GM18520 (cell line): ENCODE data around the gene FAT2.

Experiments
- ATAC-seq: cut with Tn5 transposase; IDR thresholded peaks from one replicate; pipeline ENCODE4 v1.9.1; 2021; ENCODE audit not compliant: unreplicated experiment

Gene FAT2

GRCh38 chr5:151591144-151591819 is at the start of gene FAT2:
Gene FAT2 (minus strand): TSS chr5:151591331. CDS start chr5:151568931, 22,400 bp downstream.
- no peak for ATAC-seq

GRCh38 chr5:151638619-151639018 is 47.5 kb upstream of the FAT2 start:
- ATAC-seq, result no peak

- ATAC-seq, result no peak
Measured at GRCh38 chr5:151637676-151638075, 46.5 kb upstream of the FAT2 start.

DNA sequence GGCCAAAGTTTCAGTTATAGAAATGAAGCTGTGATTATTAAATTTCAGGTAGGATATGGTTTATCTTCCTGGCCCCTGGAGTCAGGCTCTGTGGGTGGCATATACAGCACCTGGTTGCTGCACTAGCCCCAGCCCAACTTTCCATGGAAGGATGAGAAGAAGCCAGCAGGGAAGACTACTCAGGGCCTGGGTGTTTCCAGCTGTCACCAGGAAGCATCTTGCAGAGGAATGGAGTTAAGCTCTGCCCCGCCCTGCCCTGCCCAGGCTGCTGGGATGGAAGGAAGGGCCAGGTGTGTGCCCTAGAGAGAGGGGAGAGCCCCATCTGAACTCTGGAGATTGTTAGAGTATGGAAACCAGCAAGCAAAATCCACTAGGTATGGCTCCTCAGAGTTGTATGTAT is 42.8 kb upstream of the FAT2 start:
- ATAC-seq, result no peak

GRCh38 chr5:151632941-151633340 is 41.8 kb upstream of the FAT2 start:
- ATAC-seq, result no peak

GRCh38 chr5:151632524-151632923 is 41.4 kb upstream of the FAT2 start:
- ATAC-seq, result no peak

DNA sequence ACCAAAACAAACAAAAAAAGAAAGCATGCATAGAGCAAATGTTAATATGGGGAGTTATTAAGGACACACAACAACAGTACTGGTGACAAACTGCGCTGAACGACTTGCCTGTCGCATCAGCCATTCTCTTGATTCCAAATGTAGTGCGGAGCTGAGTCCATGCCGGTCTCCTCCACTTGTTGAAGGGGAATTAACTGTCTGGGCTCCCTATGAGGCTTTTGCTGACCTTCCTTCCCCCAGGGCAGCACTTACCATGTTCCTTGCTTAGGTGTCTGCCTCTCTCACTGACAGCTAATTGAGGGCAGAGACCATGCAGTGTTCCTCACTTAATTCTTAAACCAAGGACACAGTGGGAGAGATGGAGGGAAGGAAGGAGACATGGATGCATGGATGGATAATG is 40.8 kb upstream of the FAT2 start:
- ATAC-seq, result no peak

GRCh38 chr5:151630088-151630487 is 39.0 kb upstream of the FAT2 start:
- ATAC-seq, result no peak

DNA sequence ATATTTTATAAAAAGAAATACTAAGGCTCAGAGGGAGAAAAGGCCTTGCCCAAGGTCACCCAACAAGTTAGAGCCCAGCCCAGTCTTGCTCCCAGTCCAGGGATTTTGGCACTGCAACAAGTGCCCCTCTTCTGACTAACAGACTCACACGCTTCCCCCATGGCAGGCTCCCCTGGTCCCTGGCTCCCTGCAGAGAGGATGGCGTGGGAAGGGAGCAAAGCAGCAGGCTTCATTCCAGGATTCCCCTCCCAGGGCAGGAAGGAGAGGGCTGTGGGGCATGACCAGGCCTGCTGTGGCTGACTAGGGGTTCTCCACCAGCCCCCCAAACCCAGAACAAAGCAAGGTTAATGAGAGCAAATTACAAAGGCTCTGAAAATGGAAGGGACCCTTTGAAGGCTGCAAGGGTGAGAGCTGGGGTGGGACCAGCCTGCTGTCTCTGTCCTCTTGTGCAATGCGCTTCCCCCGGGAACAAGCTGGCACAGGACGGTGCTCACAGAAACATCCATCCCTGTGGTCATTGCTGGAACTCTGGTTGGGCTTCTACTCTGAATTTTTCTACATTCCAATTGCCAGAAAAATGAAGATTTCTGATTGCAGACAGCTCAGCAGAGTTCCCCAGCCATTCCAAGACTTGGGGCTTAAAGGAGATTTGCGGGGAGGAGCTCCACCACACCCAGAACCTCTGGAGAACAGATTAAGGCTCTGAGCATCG is 37.1 kb upstream of the FAT2 start:
- ATAC-seq, result no peak

- ATAC-seq, result no peak
Measured at GRCh38 chr5:151627650-151628049, 36.5 kb upstream of the FAT2 start.

DNA sequence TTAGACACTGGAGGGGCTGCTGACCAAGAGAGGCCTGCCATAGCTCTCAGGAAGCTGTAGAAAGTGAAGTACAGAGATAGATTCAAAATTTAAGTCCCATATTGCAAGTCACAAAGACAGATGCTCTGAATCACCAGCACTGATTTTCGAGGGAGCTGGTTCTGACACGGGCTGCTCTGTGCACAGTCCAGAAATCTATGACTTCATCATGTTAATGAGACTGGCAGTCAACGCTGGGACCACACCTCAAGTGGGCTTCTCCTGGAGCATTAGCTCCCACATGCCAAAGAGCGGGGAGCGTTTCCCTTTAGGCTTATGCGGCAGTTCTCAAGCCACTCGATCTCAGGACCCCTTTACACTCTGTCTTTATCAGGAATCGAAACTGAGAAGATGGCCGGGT is 34.2 kb upstream of the FAT2 start:
- no peak for ATAC-seq

DNA sequence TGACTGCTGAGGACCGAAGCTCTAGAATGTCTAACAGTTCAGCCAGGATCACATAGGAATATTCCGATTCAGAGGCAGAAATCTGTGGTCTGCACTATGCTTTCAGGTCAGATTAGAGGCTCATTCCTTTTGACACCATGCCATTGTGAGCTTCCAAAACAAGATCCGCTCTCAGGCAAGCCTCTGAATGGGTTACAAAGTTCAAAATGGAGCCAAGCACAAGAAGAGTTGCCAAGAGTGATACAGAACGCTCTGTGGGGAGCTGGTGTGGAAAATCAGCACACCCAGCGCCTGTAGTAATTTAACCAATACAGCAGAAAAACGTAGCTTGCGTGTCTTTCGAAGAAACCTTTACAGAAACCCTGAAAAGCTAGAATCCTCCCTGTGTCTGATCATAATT is 33.3 kb upstream of the FAT2 start:
- no peak for ATAC-seq

GRCh38 chr5:151622367-151623088 is 31.4 kb upstream of the FAT2 start:
- ATAC-seq, result no peak

- no peak for ATAC-seq
Measured at GRCh38 chr5:151620461-151620840, 29.3 kb upstream of the FAT2 start.

GRCh38 chr5:151619812-151620460 is 28.8 kb upstream of the FAT2 start:
- ATAC-seq, result no peak

GRCh38 chr5:151618907-151619306 is 27.8 kb upstream of the FAT2 start:
- ATAC-seq, result no peak

DNA sequence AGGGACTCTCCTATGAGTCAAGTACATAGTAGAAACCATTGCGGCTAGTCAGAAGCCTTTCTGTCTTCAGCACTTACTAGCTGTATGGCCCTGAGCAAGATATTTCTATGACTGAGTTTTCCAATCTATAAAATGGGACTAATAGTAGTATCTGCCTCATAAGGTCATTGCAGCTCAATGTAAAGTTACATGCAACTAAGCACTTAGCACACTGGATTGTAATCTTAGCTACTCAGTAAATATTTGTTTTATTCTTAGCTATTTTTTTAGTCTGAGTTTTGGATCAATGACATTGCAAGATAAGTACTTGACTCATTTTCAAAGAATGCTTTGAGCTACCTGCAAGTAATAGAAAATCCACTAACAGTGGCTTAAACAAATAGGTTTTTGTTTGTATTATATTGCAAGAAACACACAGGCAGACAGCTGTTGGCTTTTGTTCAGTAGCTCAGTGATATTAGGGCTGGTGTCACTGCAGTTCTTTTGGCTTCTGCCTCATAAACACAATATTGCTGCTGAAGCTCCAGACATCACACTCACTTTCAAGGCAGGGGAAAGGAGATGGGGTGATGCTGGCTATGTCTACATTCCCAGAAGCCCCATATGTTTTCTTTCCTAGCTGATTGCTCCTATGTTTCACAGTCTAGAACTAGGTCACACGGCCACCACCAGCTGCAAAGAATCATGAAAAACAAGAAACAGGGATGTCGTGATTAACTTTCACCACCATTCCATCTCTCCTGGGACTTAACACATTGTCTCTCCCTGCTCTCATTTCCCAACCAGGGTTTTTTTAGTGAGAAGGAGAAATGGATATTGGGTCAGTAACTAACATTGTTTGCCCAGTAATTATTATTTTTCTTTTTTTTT is 26.9 kb upstream of the FAT2 start:
- no peak for ATAC-seq

DNA sequence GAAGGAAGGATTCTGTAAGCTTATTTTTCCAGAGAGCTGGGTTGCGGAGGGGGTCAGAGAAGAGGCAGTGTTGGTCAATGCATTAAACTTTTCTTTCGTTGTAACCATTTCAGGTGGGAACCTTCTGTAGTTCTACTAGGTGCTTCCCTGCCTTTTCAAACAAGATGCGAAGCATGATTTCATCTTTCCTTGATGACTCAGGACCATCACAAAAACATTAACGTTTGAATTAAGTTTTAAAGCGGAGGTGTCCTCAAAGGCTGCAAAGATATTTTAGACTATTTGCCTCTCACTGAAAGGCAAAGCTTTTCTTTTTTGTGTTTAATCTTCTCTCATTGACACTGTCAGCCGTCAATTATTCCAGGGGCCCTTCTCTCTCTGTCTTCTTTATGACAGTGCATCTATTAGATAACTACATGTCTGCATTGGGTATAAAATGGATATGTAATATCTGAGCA is 26.3 kb upstream of the FAT2 start:
- no peak for ATAC-seq

DNA sequence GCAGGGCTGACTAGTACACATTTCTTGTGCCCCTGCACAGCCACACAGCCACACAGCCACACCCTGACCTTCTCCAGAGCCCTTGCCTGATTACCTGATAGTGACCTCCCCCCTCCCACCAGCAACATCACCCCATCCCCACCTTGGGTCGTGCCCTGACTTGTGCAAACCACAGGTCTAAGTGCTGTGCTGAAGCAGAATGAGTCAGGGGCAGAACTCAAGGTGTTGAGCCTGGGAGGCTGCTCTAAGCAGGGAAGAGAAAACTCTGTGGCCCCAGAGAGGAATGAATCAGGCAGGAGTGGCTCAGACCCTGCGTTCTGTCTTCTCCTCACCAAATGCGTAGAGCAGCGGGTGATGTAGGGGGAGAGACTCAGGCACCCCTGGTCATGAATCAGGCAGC is 24.3 kb upstream of the FAT2 start:
- no peak for ATAC-seq

GRCh38 chr5:151614565-151614964 is 23.4 kb upstream of the FAT2 start:
- no peak for ATAC-seq
